ENCODE data around the gene SNX32.

SNX32 gene

DNA sequence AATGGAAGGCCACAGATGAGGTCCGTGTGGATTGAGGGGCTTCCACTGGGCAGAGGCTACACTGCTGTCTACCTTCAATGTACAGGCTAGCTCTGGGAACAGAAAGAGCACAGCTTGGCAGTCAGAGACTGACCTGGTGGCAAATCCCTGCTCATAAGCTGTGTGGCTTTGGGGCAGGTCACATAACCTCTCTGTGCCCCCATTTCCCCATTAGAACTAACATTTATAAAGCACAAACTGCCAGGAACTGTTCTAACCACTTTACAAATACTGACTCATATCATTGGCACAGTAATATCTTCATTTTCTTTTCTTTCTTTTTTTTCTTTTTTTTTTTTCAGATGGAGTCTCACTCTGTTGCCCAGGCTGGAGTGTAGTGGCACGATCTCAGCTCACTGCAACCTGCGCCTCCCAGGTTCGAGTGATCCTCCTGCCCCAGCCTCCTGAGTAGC lies 63.3 kb downstream of the SNX32 start:
- in situ Hi-C loops (cut with MboI; ENCODE audit: low sequenced_read_pairs) = no loop called here

DNA sequence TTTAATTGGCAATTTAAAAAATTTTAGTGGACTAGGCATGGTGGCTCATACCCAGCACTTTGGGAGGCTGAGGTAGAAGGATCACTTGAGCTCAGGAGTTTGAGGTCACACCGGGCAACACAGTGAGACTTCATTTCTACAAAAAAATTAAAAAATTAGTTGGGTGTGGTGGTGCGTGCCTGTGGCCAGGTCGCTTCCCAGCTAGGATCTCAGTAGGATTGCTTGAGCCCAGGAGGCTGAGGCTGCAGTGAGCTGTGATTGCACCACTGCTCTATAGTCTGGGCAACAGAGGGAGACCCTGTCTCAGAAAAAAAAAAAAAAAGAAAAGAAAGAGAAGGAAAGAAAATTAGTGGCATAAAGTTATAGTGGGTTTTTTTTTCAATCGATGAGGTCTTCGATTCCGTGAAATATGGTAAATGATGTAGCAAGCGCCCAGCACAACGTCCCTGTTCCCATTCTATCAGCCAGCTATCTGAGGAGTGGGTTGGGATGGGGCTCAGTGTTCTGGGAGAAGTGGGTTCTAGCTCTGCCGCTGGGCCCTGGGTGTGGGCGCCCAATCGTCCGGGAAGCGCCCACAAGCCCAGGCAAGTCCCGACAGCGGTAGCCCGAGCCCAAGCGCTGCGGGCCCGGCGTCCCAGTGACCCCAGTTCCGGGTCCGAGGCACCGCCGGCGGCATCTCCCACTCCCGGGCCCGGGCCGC lies 65.0 kb downstream of the SNX32 start:
- in situ Hi-C loops (cut with MboI; ENCODE audit: low sequenced_read_pairs) = no loop called here

DNA sequence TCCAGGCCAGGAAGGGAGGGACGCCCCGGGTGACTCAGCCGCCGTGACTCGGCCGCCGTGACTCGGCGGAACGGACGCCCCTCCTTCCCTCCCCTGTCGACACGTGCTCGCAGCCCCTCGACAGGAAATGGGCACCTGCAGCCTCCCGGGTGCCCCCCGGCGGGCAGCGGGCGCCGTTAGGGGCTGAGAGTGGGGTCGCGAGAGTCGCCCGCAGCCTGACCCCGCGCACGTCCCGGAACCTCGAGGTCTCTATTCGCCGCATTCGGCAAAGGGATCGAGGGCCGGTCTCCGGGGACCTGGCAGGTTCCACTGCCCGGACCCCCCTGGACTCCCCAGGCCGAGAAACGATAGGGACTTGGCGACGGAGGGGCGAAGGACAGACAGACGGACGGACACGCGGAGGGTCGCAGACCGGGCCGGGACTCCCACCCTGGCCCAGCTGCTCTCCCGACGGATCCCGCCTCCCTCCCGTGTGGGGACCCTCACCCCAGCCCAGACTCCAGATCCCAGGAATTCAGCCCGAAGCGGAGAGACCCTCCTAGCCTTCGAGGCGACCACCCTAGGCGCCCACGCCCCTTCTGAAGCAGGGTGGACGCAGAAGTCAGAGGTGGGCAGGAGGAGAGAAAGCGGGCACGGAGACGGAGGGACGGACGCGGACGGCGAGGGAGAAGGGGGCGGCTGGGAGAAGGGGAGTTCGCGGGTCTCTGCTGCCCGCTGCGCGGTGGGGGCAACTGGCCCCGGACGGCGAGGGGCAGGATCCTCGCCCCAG lies 65.8 kb downstream of the SNX32 start:
- in situ Hi-C loops (cut with MboI; ENCODE audit: low sequenced_read_pairs) = no loop called here

DNA sequence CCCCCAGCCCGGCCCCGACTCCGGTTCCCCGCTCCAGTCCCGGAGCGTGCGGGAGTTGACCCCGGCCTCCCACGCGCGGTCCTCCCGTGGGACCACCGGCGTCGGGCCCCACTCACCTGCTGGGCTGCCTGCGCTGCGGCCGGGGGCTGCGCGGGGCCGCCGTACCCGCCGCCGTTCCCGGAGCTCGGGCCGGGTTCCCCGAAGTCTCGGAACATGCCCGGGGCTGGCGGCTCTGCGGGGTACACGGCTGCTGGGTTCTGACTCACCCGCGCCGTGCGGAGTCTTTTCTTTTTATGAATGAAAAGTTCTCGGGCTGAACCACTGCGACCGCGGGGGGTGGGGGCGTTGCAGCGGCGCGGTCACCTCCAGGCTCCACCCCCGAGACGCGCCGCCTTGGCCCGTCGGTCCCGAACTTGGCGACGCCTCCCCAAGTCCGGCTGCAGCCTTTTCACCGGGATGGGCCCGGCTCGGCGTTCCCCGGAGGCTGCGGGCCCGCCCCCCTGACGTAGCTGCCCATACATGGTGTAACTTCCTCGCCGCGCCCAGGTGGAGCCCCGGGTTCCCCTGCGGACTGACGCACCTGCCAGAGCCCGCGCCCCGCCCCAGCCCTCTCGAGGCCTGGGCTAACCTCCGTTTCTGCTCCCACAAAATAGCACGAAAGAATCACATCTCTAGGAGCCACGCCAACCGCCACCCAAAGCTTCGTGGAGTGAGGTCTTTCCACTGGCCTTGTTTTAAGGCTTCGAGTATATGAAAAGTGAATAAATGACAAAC lies 66.5 kb downstream of the SNX32 start, which contains the start of gene FOSL1:
Gene FOSL1, minus strand, starts transcription at position 264 of the 774 bp plus-strand sequence. Its CDS starts 49 bp downstream, at position 215.
- in situ Hi-C loops (cut with MboI; ENCODE audit: low sequenced_read_pairs) = no loop called here

DNA sequence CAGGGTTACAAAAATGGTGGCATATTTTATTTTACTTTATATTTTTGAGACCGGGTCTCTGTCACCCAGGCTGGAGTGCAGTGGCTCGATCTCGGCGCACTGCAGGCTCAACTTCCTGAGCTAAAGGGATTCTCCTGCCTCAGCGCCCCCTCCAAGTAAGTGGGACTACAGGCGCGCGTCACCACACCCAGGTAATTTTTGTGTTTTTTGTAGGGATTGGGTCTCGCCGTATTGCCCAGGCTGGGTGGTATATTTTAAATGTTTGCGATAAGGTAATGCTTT lies 67.1 kb downstream of the SNX32 start:
- in situ Hi-C loops (cut with MboI; ENCODE audit: low sequenced_read_pairs) = no loop called here

DNA sequence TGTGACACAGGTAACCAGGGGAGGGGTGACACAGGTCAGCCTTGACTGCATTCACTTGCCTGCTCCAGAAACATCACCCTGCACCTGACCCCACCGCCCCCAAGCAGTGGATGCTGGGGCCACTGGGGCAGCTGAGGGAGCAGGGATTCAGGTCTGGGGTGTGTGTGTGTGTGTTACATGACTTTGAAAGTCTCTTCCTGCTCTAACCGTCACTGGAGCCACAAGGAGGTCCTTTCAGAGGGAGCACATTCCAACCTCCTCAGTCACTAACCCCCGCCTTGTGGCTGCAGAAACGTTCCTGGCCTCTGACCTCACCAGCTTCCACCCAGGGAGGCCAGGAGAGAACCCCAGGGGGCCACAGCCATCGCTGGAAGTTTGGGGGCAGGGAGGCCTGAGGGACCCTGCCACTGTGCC lies 69.3 kb downstream of the SNX32 start:
- in situ Hi-C loops (cut with MboI; ENCODE audit: low sequenced_read_pairs) = no loop called here

Measured in hTERT RPE-1 (cell line).